MM.1S (cell line): ENCODE measurements around the gene SHC2.

Experiments used
- EZH2 ChIP-seq: fragments of 300-600 bp; sonication (generic); optimal IDR thresholded peaks from 2 replicates; pipeline ENCODE3; 2017; ENCODE audit warnings: low read depth, mild to moderate bottlenecking, antibody characterized with exemption, low read length, mixed read lengths
- EZH2phosphoT487 ChIP-seq: fragments of 300-600 bp; sonication (generic); IDR thresholded peaks from 2 replicates; pipeline ENCODE4 v1.6.1; 2018; ENCODE audit warnings: antibody characterized with exemption, low read length
- TF ChIP-seq, protein P1 (sequence below): fragments of 300-600 bp; sonication (generic); IDR thresholded peaks from 2 replicates; pipeline ENCODE4 v1.5.1; 2016; ENCODE audit warnings: antibody characterized with exemption, low read length, mixed read lengths

DNA sequence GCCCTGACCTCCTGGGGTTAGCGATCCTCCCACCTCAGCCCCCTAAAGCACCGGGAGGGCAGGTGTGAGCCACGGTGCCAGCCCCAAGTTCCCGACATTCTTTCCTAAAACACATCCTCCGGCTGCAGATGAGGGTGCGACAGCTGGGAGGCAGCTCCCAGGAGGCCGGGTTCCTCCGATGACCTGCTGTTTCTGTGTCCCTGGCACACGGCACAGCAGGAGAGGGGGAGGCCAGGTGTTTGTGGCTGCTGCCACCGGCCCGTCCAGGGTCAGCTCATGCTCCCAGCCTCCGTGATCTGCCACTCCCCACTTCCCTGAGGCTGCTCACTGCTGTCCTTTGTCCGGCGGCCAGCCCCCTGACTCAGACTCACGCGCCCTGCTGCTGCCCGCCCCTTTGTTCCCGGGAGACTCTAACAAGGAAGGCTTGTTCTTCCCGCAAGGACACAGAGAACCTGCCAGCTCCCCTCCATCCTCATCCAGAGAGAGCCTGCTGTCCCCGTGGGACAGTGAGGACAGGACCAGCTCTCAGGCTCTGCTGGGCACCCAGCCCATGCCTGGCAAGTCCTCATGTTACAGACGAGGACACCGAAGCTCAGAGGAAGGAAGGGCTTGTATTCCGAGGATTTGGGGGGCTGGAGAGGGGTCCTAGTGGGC is 24.9 kb upstream of the SHC2 start:
- TF ChIP-seq EZH2 (no peak), EZH2phosphoT487 (no peak)
- TF ChIP-seq, protein P1, sequence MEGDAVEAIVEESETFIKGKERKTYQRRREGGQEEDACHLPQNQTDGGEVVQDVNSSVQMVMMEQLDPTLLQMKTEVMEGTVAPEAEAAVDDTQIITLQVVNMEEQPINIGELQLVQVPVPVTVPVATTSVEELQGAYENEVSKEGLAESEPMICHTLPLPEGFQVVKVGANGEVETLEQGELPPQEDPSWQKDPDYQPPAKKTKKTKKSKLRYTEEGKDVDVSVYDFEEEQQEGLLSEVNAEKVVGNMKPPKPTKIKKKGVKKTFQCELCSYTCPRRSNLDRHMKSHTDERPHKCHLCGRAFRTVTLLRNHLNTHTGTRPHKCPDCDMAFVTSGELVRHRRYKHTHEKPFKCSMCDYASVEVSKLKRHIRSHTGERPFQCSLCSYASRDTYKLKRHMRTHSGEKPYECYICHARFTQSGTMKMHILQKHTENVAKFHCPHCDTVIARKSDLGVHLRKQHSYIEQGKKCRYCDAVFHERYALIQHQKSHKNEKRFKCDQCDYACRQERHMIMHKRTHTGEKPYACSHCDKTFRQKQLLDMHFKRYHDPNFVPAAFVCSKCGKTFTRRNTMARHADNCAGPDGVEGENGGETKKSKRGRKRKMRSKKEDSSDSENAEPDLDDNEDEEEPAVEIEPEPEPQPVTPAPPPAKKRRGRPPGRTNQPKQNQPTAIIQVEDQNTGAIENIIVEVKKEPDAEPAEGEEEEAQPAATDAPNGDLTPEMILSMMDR = no peak
